ENCODE measurements around the gene TRMT2A.

Gene TRMT2A

GRCh38 chr22:20135265-20135664 is 18.2 kb upstream of the TRMT2A start:
- no peak for DNase-seq (ENCODE audit: low read depth in 2 of 2)

- DNase-seq (ENCODE audit: low read depth in 2 of 2): no peak
Measured at GRCh38 chr22:20133930-20134549, 17.0 kb upstream of the TRMT2A start.

- no peak for DNase-seq (ENCODE audit: low read depth in 2 of 2)
Measured at GRCh38 chr22:20132686-20133246, 15.7 kb upstream of the TRMT2A start.

- DNase-seq (ENCODE audit: low read depth in 2 of 2): no peak
Measured at GRCh38 chr22:20131859-20132685, 15.0 kb upstream of the TRMT2A start.

GRCh38 chr22:20131597-20131858 is 14.5 kb upstream of the TRMT2A start, which contains the start of gene ZDHHC8:
Gene ZDHHC8, plus strand, starts transcription at chr22:20131804. Its CDS starts 144 bp downstream, at chr22:20131948.
- DNase-seq (ENCODE audit: low read depth in 2 of 2): peak; percentile 27 to 62

- DNase-seq (ENCODE audit: low read depth in 2 of 2): peak; percentile 65 to 85
Measured at GRCh38 chr22:20130731-20131596, 13.9 kb upstream of the TRMT2A start.

- DNase-seq (ENCODE audit: low read depth in 2 of 2): no peak
Measured at GRCh38 chr22:20130319-20130718, 13.3 kb upstream of the TRMT2A start.

GRCh38 chr22:20129747-20130014 is 12.7 kb upstream of the TRMT2A start:
- no peak for DNase-seq (ENCODE audit: low read depth in 2 of 2)

- peak; percentile 40 to 43 for DNase-seq (ENCODE audit: low read depth in 2 of 2)
Measured at GRCh38 chr22:20128902-20129746, 12.1 kb upstream of the TRMT2A start.

GRCh38 chr22:20128619-20128901 is 11.5 kb upstream of the TRMT2A start:
- no peak for DNase-seq (ENCODE audit: low read depth in 2 of 2)

GRCh38 chr22:20127869-20128618 is 11.0 kb upstream of the TRMT2A start:
- no peak for DNase-seq (ENCODE audit: low read depth in 2 of 2)

GRCh38 chr22:20127318-20127868 is 10.4 kb upstream of the TRMT2A start:
- DNase-seq (ENCODE audit: low read depth in 2 of 2): no peak

- DNase-seq (ENCODE audit: low read depth in 2 of 2): no peak
Measured at GRCh38 chr22:20126284-20127029, 9.4 kb upstream of the TRMT2A start.

- DNase-seq (ENCODE audit: low read depth in 2 of 2): no peak
Measured at GRCh38 chr22:20125201-20126174, 8.5 kb upstream of the TRMT2A start.

- no peak for DNase-seq (ENCODE audit: low read depth in 2 of 2)
Measured at GRCh38 chr22:20124083-20124787, 7.2 kb upstream of the TRMT2A start.

- no peak for DNase-seq (ENCODE audit: low read depth in 2 of 2)
Measured at GRCh38 chr22:20123366-20124082, 6.5 kb upstream of the TRMT2A start.

- no peak for DNase-seq (ENCODE audit: low read depth in 2 of 2)
Measured at GRCh38 chr22:20121856-20122415, 4.9 kb upstream of the TRMT2A start.
